K562 (cell line): ENCODE measurements around the gene HPX. TPM values are rescaled to one million over a fixed set of nuclear protein-coding genes. Genes with fewer than 3 reads are reported as not detected.

Experiments
- ATAC-seq: fragments of 200-7000 bp; cut with Tn5 transposase; 3 replicates; pipeline ENCODE4 v1.9.1; 2020; ENCODE audit warnings: moderate library complexity
- BruUV-seq: library from RNA; stranded (reverse); fragments of 400-500 nt; replicated peaks from 2 replicates; lab custom pipeline; 2021; lab: Mats Ljungman, UMichigan
- CTCF ChIA-PET: fragments of 300-600 bp; formaldehyde crosslinking; extraction: SDS; loops from one replicate; lab custom pipeline; 2021; ENCODE audit warnings: low intra/inter-chr PET ratio; lab: Yijun Ruan, JAX
- POLR2A ChIA-PET: fragments of 300-600, 350-650 bp; sonication (Branson Sonifier 250); formaldehyde crosslinking; extraction: SDS; loops from one replicate; lab custom pipeline; 2021; ENCODE audit warnings: antibody characterized with exemption, inconsistent platforms; lab: Yijun Ruan, JAX
- DNase-seq, 4 experiments: peaks; one replicate each; pipeline versions ENCODE4 v3.0.0 to v3.0.0-alpha.2; 2011 to 2018; ENCODE audit warnings: low spot score in 3 of 4, mixed read lengths in 3 of 4; ENCODE audit errors: extremely low read depth in 1 of 4
- FAIRE-seq: peaks from 2 replicates; lab custom pipeline; 2011; peaks lifted over from hg19 to GRCh38; lab: Jason Lieb, UNC
- H2AFZ ChIP-seq: 2 replicates; pipeline ENCODE4 v1.6.0; 2011; ENCODE audit warnings: low read depth, low read length, control low read depth, inconsistent platforms
- H3K27ac ChIP-seq: fragments of 200-600 bp; 3 replicates; pipeline ENCODE4 v1.8.0; 2011; ENCODE audit warnings: low read depth, mild to moderate bottlenecking, control low read depth, inconsistent platforms, low read length, moderate library complexity, mixed read lengths; ENCODE audit errors: extremely low read depth
- H3K27me3 ChIP-seq, 2 experiments: fragments of 300-600 bp in 1 of 2; 2 replicates in 1 of 2; 3 replicates in 1 of 2; pipeline versions ENCODE4 v1.6.0 to v1.8.0; 2011; ENCODE audit warnings: inconsistent platforms in 2 of 2, low read length in 2 of 2, mild to moderate bottlenecking in 1 of 2, mixed read lengths in 1 of 2, moderate library complexity in 1 of 2; ENCODE audit not compliant: control insufficient read depth in 2 of 2, insufficient read depth in 2 of 2
- H3K36me3 ChIP-seq: fragments of 300-600 bp; 3 replicates; pipeline ENCODE4 v1.8.0; 2011; ENCODE audit warnings: mild to moderate bottlenecking, low read length, inconsistent platforms; ENCODE audit not compliant: control insufficient read depth, insufficient read depth
- H3K4me1 ChIP-seq, 2 experiments: fragments of 200-600 bp in 1 of 2; replicated peaks in 1 of 2; 2 replicates in 1 of 2; 3 replicates in 1 of 2; pipeline versions ENCODE4 v1.5.1 to v1.8.0; 2011; ENCODE audit warnings: inconsistent platforms in 2 of 2, low read length in 2 of 2, mild to moderate bottlenecking in 1 of 2, mixed read lengths in 1 of 2, moderate library complexity in 1 of 2; ENCODE audit not compliant: control insufficient read depth in 2 of 2, insufficient read depth in 2 of 2
- H3K4me2 ChIP-seq: 2 replicates; pipeline ENCODE4 v1.6.1; 2011; ENCODE audit warnings: low read length, control low read depth, inconsistent platforms, mixed read lengths; ENCODE audit not compliant: insufficient read depth
- H3K4me3 ChIP-seq: fragments of 200-600 bp; sonication (generic), shearing (Covaris generic); 2 replicates; pipeline ENCODE4 v1.5.1; 2016; ENCODE audit warnings: control low read depth, inconsistent platforms
- H3K79me2 ChIP-seq: fragments of 200-600 bp; 3 replicates; pipeline ENCODE4 v1.8.0; 2011; ENCODE audit warnings: low read length, inconsistent platforms; ENCODE audit not compliant: control insufficient read depth, insufficient read depth
- H3K9ac ChIP-seq, 2 experiments: 2 replicates each; pipeline versions ENCODE4 v1.6.0 to v1.6.1; 2011; ENCODE audit warnings: low read depth in 2 of 2, low read length in 2 of 2, control low read depth in 1 of 2, inconsistent platforms in 1 of 2, mild to moderate bottlenecking in 1 of 2, mixed read lengths in 1 of 2; ENCODE audit not compliant: insufficient read depth in 1 of 2
- H3K9me1 ChIP-seq: one replicate; pipeline ENCODE4 v1.6.0; 2011; ENCODE audit warnings: inconsistent platforms, mild to moderate bottlenecking, low read length, moderate library complexity; ENCODE audit not compliant: control insufficient read depth, insufficient read depth
- H3K9me3 ChIP-seq: replicated peaks from 2 replicates; pipeline ENCODE4 v1.5.1; 2011; ENCODE audit warnings: low read depth, low read length, inconsistent platforms; ENCODE audit not compliant: control insufficient read depth, insufficient read depth
- H4K20me1 ChIP-seq: replicated peaks from 2 replicates; pipeline ENCODE4 v1.6.1; 2011; ENCODE audit warnings: low read length, inconsistent platforms, mixed read lengths; ENCODE audit not compliant: control insufficient read depth, insufficient read depth
- ATF1 ChIP-seq, 2 experiments: fragments of 450-650 bp in 1 of 2; IDR thresholded peaks; 2 replicates each; pipeline ENCODE4 v1.6.1; 2016; ENCODE audit warnings: missing compliant biosample characterization in 1 of 2, missing genetic modification characterization in 1 of 2
- NFIC ChIP-seq: fragments of 450-650 bp; IDR thresholded peaks from 2 replicates; pipeline ENCODE4 v1.6.1; 2017; ENCODE audit warnings: mild to moderate bottlenecking, inconsistent platforms
- NR2C1 ChIP-seq, 2 experiments: fragments of 450-650 bp; IDR thresholded peaks; 2 replicates each; pipeline ENCODE4 v1.6.1; 2017; ENCODE audit warnings: mild to moderate bottlenecking in 2 of 2, antibody characterized with exemption in 1 of 2, inconsistent platforms in 1 of 2, missing compliant biosample characterization in 1 of 2, missing genetic modification characterization in 1 of 2
- ZKSCAN3 ChIP-seq: fragments of 250-450 bp; sonication (Bioruptor Pico); IDR thresholded peaks from 2 replicates; pipeline ENCODE4 v1.4.0; 2020
- WGBS: fragments of 100-300 bp; shearing (Covaris generic); methylation state at CpG from one replicate; pipeline ENCODE4 v1.1.6; 2016; ENCODE audit warnings: low coverage, mixed read lengths; ENCODE audit not compliant: insufficient coverage; ENCODE audit errors: missing lambda C conversion rate; 5-methylcytosine and 5-hydroxymethylcytosine counted together
- in situ Hi-C: fragments of 300-500 bp; cut with MboI; formaldehyde crosslinking; loops from 4 replicates; pipeline ENCODE4 v1.15.0; 2018; ENCODE audit warnings: inconsistent platforms, mixed read lengths
- intact Hi-C: fragments of 100-400 bp; cut with micrococcal nuclease; formaldehyde crosslinking; loops from 2 replicates; pipeline ENCODE4 v1.14.2; 2022
- polyA plus RNA-seq, 8 experiments: library from polyadenylated mRNA; depleted of rRNA in 4 of 8; stranded (reverse) in 5 of 8; unstranded in 3 of 8; fragments of >200 nt; fragmentation: Nextera tagmentation in 2 of 8; fragmentation: Illumina TruSeq in 1 of 8; extraction: Ambion mirVana in 2 of 8; extraction: Trizol in 1 of 8; gene quantifications; 2 replicates each; pipeline versions ENCODE4 v1.2.1 to v1.2.3, GENCODE V29; 2011 to 2014; ENCODE audit warnings: inconsistent platforms in 1 of 8, missing spikeins in 1 of 8
- total RNA-seq, 7 experiments: library from RNA; depleted of rRNA in 6 of 7; stranded (reverse); fragments of >200 nt in 6 of 7; fragmentation: Illumina TruSeq in 2 of 7; extraction: Trizol in 2 of 7; gene quantifications; 2 replicates each; pipeline versions ENCODE4 v1.2.1 to v1.2.3, GENCODE V29; 2011 to 2021; ENCODE audit warnings: low replicate concordance in 1 of 7

HPX gene
- total and polyA plus RNA-seq, 9 of the 15 experiments (the other 6 are each of a cell fraction or from before 2014, with no cell fraction given) = 0.12 to 1.2 (median 0.49) TPM; not detected in 1

DNA sequence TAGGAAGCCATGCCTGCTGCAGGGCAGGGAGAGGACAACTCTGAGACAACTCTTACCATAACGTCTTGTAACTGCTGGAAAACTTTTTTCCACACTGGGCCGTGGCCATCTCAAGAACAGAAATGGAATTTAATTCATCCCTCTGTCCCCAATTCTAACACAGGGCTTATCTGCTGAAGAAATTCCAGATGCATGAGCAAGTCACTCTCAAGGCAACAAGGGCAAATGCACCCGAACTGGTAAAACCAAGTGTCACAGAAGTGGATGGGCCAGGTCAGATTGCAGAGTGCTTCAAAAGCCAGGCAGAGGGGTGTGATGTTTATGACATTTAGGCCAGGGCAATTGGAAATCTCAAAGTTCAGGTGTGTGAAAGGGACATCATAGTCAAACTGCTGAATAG, 43.2 kb downstream of the HPX start (continued):
- TF ChIP-seq NR2C1 (IDR thresholded peaks at IDR 0.05) = no peak
- TF ChIP-seq NR2C1 (tag; IDR thresholded peaks at IDR 0.05) = no peak
- TF ChIP-seq ATF1 (CRISPR knock-in tag; IDR thresholded peaks at IDR 0.05) = no peak
- TF ChIP-seq ATF1 (tag; IDR thresholded peaks at IDR 0.05) = no peak

DNA sequence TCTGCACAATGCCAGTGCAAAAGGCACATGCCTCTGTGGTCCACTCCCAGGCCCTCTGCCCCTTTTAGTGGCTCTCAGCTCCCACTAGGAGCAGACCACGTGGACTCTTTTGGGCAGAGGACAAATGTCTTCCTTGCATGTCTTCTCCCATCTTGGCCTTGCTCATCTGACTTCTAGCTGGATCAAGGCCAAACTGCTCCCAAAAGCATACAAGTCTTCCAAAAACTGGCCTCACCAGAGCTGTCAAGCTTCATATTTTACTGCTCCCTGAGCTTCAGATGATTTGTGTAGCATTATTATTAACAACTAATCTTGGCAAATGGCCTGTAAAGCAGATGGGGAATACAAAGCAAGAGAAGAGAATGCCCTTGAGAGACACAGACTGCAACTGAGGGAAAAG, 43.6 kb downstream of the HPX start:
- peak overlapping the region; percentile 14; the same call in 1 of the 2 replicates for H2AFZ ChIP-seq
- no peak overlapping the region for H3K27ac ChIP-seq
- WGBS = 0% methylated on average over 1 of the region's 1 CpG
- H3K4me3 ChIP-seq = no peak overlapping the region
- H3K36me3 ChIP-seq = no peaks in the 10 kb centered on the region
- intact Hi-C loops = no loop called here
- CTCF ChIA-PET = no interaction called here
- POLR2A ChIA-PET = interaction anchor here (0.8 kb wide), 1 partner anchor 10 kb away, joined by 3 read pairs; no protein-coding TSS in a partner anchor
- H3K79me2 ChIP-seq = no peaks in the 10 kb centered on the region
- no peaks in the 10 kb centered on the region for H4K20me1 ChIP-seq
- in situ Hi-C loops = no loop called here
- BruUV-seq = no TSS peak
- FAIRE-seq (no peak), DNase-seq (no peak), ATAC-seq (no peak)
- H3K4me1 ChIP-seq = peaks cover 0 to 9% of the 10 kb centered on the region in 2 experiments; a peak in 4 of 5 replicates
- no peak overlapping the region for H3K4me2 ChIP-seq
- no peaks in the 10 kb centered on the region for H3K9me1 ChIP-seq
- no peaks in the 10 kb centered on the region for H3K9me3 ChIP-seq
- TF ChIP-seq ZKSCAN3 (CRISPR knock-in tag) (no peak), NFIC (0 out of 2 replicates have a peak, but pooled peaks have one; percentile 7)
- no peak overlapping the region for H3K9ac ChIP-seq
- H3K27me3 ChIP-seq = peaks cover 19 to 30% of the 10 kb centered on the region in 2 experiments; a peak in 4 of 5 replicates
